Stimulated activated CD4-positive, alpha-beta T cell treated with anti-CD3 and anti-CD28 coated beads, Interleukin-12 subunit alpha, Interleukin-12 subunit beta, amount 100 ng/mL, for 24 hours (primary cell): ENCODE results near the gene DNAJB6.
A peak's percentile ranks its signal among the peaks of the same experiment; 100 is the strongest.
"Not testable (repeated sequence)": the region's sequence is repeated elsewhere in the genome, so short reads cannot be mapped to it uniquely, and the experiment has no call there.

Experiments used
- DNase-seq, 2 experiments: peaks; one replicate each; pipeline ENCODE4 v3.0.0-alpha.2; 2020; ENCODE audit warnings: low read depth in 2 of 2

DNAJB6 gene

GRCh38 chr7:157323401-157323800, 13.4 kb upstream of the DNAJB6 start:
- no peak for DNase-seq

GRCh38 chr7:157329447-157329846, 7.4 kb upstream of the DNAJB6 start:
- no peak for DNase-seq

- DNase-seq = not testable (repeated sequence)
Measured at GRCh38 chr7:157330567-157330966, 6.2 kb upstream of the DNAJB6 start.

GRCh38 chr7:157331049-157331448, 5.8 kb upstream of the DNAJB6 start:
- not testable (repeated sequence) for DNase-seq

GRCh38 chr7:157335236-157335635, 1.6 kb upstream of the DNAJB6 start:
- no peak for DNase-seq

- no peak for DNase-seq
Measured at GRCh38 chr7:157335991-157336382, 817 bp upstream of the DNAJB6 start.

- peak; percentile 24 to 59 for DNase-seq
Measured at GRCh38 chr7:157337316-157338149, 729 bp downstream of the DNAJB6 start.

- DNase-seq = peak; percentile 29 to 56
Measured at GRCh38 chr7:157339777-157340677, 3.2 kb downstream of the DNAJB6 start.

GRCh38 chr7:157347217-157347904, 10.6 kb downstream of the DNAJB6 start:
- DNase-seq = no peak

- no peak for DNase-seq
Measured at GRCh38 chr7:157348548-157348947, 11.7 kb downstream of the DNAJB6 start.

GRCh38 chr7:157352516-157352915, 15.7 kb downstream of the DNAJB6 start:
- no peak for DNase-seq

- no peak for DNase-seq
Measured at GRCh38 chr7:157355784-157356511, 19.1 kb downstream of the DNAJB6 start.

- no peak for DNase-seq
Measured at GRCh38 chr7:157357129-157358040, 20.6 kb downstream of the DNAJB6 start.

- no peak for DNase-seq
Measured at GRCh38 chr7:157358041-157358752, 21.4 kb downstream of the DNAJB6 start.

GRCh38 chr7:157358753-157359096, 21.9 kb downstream of the DNAJB6 start:
- no peak for DNase-seq

- DNase-seq = no peak
Measured at GRCh38 chr7:157359581-157359980, 22.8 kb downstream of the DNAJB6 start.

GRCh38 chr7:157360483-157361025, 23.8 kb downstream of the DNAJB6 start:
- no peak for DNase-seq

GRCh38 chr7:157361537-157361936, 24.7 kb downstream of the DNAJB6 start:
- DNase-seq = no peak

GRCh38 chr7:157362729-157363128, 25.9 kb downstream of the DNAJB6 start:
- DNase-seq = no peak
